ENCODE data around the gene CCDC183.

GRCh38 chr9:136775191-136775590 lies 20.9 kb upstream of the CCDC183 start:
- TF ChIP-seq CTCF (conservative IDR thresholded peaks at IDR 0.05; ENCODE audit: low read depth, low read length) = no peak
- TF ChIP-seq POLR2A (IDR thresholded peaks at IDR 0.05; ENCODE audit: low read depth, low read length) = no peak
- TF ChIP-seq RAD21 (IDR thresholded peaks at IDR 0.05; ENCODE audit: low read length) = no peak
- TF ChIP-seq BHLHE40 (IDR thresholded peaks at IDR 0.05; ENCODE audit: low read depth, low read length) = no peak
- TF ChIP-seq CEBPB (IDR thresholded peaks at IDR 0.05; ENCODE audit: low read depth, low read length) = no peak
- no peak for TF ChIP-seq RFX5 (IDR thresholded peaks at IDR 0.05; ENCODE audit: low read depth, low read length)
- no peak for TF ChIP-seq MXI1 (IDR thresholded peaks at IDR 0.05; ENCODE audit: borderline replicate concordance, low read depth, low read length)
- no peak for TF ChIP-seq USF2 (IDR thresholded peaks at IDR 0.05; ENCODE audit: low read depth, low read length)
- no peak for TF ChIP-seq FOS (IDR thresholded peaks at IDR 0.05; ENCODE audit: low read depth, low read length)
- no peak for TF ChIP-seq MAFK (IDR thresholded peaks at IDR 0.05; ENCODE audit: low read depth, low read length)
- no peak for TF ChIP-seq MAZ (IDR thresholded peaks at IDR 0.05; ENCODE audit: borderline replicate concordance, low read depth, low read length)
- TF ChIP-seq NFE2L2 (IDR thresholded peaks at IDR 0.05; ENCODE audit: low read depth, low read length) = no peak
- no peak for TF ChIP-seq SMC3 (IDR thresholded peaks at IDR 0.05; ENCODE audit: low read depth, low read length)
- TF ChIP-seq CHD1 (IDR thresholded peaks at IDR 0.05; ENCODE audit: low read depth, low read length) = no peak
